ENCODE results near the gene ENO3. TPM values are rescaled to one million over a fixed set of nuclear protein-coding genes. Genes with fewer than 3 reads are reported as not detected.
A peak's percentile ranks its signal among the peaks of the same experiment; 100 is the strongest.

The ENO3 gene
- total RNA-seq, 4 donors from 2014 or later: 1,434 to 5,473 (median 3,204) TPM

DNA sequence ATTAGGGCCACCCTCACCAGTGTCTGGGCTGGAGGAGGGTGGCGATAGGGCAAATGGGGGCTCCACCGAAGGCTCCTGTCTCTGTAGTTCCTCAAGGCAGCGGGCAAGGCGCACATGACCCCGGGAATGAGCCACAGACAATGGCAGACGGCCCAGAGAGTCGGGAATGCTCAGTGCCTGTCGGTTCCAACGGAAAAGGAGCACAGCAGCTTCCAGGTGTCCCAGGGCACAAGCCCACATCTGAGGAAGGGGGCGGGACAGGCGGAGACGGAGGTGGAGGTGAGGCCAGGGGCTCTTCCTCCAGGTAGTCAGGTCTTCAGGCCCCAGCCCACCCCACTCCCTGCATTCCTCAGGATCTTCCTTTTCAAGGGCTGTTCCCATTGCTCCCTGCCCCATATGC is 21.8 kb downstream of the ENO3 start:
- Histone ChIP-seq H3K27me3 (no peaks in the 10 kb centered on the region), H3K4me3 (no peak overlapping the region), H3K9me3 (no peaks in the 10 kb centered on the region), H3K4me1 (peaks cover 41 to 55% of the 10 kb centered on the region in 2 donors), H3K36me3 (peaks cover 0 to 54% of the 10 kb centered on the region in 2 donors), H3K27ac (peak overlapping the region; percentile 88 to 95 (median 94))
- DNase-seq (peak in 1 of 2 donors; percentile 70), ATAC-seq (no peak)
- intact Hi-C loops (cut with DNase I; ENCODE audit: low total_unique reads) (no loop called here), in situ Hi-C loops (cut with MboI; ENCODE audit: low sequenced_read_pairs in 4 of 4) (no loop called here)
- TF ChIP-seq, protein P1, sequence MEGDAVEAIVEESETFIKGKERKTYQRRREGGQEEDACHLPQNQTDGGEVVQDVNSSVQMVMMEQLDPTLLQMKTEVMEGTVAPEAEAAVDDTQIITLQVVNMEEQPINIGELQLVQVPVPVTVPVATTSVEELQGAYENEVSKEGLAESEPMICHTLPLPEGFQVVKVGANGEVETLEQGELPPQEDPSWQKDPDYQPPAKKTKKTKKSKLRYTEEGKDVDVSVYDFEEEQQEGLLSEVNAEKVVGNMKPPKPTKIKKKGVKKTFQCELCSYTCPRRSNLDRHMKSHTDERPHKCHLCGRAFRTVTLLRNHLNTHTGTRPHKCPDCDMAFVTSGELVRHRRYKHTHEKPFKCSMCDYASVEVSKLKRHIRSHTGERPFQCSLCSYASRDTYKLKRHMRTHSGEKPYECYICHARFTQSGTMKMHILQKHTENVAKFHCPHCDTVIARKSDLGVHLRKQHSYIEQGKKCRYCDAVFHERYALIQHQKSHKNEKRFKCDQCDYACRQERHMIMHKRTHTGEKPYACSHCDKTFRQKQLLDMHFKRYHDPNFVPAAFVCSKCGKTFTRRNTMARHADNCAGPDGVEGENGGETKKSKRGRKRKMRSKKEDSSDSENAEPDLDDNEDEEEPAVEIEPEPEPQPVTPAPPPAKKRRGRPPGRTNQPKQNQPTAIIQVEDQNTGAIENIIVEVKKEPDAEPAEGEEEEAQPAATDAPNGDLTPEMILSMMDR (IDR thresholded peaks at IDR 0.05 in 4 of 5, conservative IDR thresholded peaks at IDR 0.05 in 1 of 5): no peak
- no peak for TF ChIP-seq POLR2A (IDR thresholded peaks at IDR 0.05)

DNA sequence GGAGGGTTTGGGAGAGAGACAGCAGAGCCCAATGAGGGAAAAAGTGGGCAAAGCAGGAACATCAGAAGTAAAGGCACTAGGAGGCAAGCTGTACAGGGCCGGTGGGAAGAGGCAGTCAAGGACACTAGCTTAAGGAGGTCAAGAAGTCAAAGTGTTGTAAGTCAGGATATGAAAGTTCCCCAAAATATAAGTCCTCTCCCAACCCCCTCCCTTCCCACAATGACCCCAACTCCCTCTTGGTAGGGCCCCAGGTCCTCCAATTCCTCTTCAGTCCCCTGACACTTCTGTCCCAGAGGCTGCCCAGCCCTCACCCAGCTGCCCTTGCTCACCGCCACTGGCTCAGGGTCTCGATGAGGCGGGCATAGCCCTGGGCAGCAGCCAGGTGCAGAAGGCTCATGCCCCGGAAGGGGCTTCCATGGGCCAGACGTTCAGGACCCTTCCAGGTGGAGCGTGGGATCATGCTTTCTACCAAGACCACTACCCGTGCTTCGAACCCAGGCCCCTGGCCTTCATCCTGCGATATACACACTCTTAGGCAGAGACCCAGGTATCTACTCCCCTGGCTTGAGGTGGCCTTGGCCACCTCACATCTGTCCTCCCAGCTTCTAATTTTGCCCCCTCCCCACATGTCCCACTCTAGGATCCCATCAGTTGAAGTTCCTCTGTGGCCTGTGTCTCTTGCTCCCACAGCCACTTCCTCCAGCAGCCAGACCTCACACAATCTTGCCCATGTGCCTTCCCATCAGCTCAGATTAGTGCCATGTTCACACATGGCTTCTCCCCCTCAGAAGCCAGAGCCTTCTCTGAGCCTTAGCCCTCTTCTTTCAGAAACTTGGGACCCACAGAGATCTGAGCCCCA is 22.6 kb downstream of the ENO3 start:
- Histone ChIP-seq H3K4me1 (peaks cover 34 to 49% of the 10 kb centered on the region in 2 donors), H3K27me3 (no peaks in the 10 kb centered on the region), H3K27ac (peak overlapping the region; percentile 88 to 95 (median 94)), H3K36me3 (peaks cover 0 to 62% of the 10 kb centered on the region in 2 donors), H3K9me3 (no peaks in the 10 kb centered on the region), H3K4me3 (peak overlapping the region in 2 of 4 donors; percentile 6 to 14)
- ATAC-seq: peak; percentile 1 to 15
- in situ Hi-C loops (cut with MboI; ENCODE audit: low sequenced_read_pairs in 4 of 4): no loop called here
- intact Hi-C loops (cut with DNase I; ENCODE audit: low total_unique reads): loop anchor here (1.0 kb wide), 1 partner anchor 28 kb away; no protein-coding TSS in a partner anchor
- DNase-seq: no peak
- TF ChIP-seq POLR2A (IDR thresholded peaks at IDR 0.05): no peak
- TF ChIP-seq, protein P1 (IDR thresholded peaks at IDR 0.05 in 4 of 5, conservative IDR thresholded peaks at IDR 0.05 in 1 of 5): no peak

DNA sequence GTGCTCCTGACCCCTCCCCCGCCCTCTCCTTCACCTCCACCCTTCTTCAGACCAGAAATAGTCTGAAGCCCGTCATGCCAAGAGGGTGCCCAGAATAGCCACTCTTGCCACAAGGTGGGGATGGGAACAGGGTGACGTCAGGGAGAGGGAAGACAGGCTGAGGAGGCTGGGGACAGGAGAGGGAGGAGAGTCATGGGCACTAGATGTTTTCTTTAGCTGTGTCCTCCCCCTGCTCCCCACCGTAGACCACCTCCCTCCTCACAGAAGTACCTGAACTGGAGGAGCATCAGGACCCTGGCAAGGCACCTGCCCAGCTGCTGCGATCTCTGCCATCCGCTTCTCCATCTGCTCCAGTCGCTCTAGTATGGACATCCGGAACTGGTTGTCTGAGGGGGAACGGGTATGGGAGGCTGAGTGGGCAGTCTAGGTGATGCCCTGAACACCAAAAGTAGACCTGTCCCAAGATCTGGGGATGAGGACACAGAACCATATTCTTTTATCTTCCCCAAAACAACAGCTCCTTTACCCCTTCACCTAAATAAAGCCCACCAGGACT is 23.3 kb downstream of the ENO3 start:
- Histone ChIP-seq H3K27me3 (no peaks in the 10 kb centered on the region), H3K4me3 (peak overlapping the region in 2 of 4 donors; percentile 11 to 14), H3K27ac (peak overlapping the region; percentile 88 to 95 (median 94)), H3K36me3 (peaks cover 0 to 68% of the 10 kb centered on the region in 2 donors), H3K9me3 (no peaks in the 10 kb centered on the region), H3K4me1 (peaks cover 27 to 42% of the 10 kb centered on the region in 2 donors)
- intact Hi-C loops (cut with DNase I; ENCODE audit: low total_unique reads) (loop anchor here (1.0 kb wide), 1 partner anchor 27 kb away; no protein-coding TSS in a partner anchor), in situ Hi-C loops (cut with MboI; ENCODE audit: low sequenced_read_pairs in 4 of 4) (no loop called here)
- ATAC-seq: peak; percentile 96
- TF ChIP-seq, protein P1 (IDR thresholded peaks at IDR 0.05 in 4 of 5, conservative IDR thresholded peaks at IDR 0.05 in 1 of 5): no peak
- peak; percentile 80 to 83 for TF ChIP-seq POLR2A (IDR thresholded peaks at IDR 0.05)
- DNase-seq: peak; percentile 81 to 94

DNA sequence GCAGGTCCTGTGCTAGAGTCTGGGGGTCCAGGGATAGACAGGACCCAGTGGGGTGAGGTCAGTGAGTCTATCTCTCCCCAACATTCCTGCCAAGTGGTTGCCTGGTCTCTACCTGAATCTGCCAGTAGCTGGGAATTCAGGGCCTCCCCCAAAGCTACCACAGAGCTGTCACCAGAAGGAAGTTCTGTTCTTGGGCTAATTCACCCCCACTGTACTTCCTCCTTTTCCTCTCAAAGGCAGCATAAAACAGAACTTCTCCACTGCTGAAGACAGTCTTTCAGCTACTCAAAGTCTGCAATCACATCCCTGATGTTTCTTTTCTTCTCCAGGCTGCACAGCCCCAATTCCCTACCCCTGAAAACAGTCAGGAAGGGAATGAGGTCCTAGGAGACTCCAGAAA is 27.8 kb downstream of the ENO3 start:
- no peak for ATAC-seq
- no peaks in the 10 kb centered on the region for H3K27me3 ChIP-seq
- in situ Hi-C loops (cut with MboI; ENCODE audit: low sequenced_read_pairs in 4 of 4): no loop called here

More for the DNA sequence above, 27.8 kb downstream of the ENO3 start:
- intact Hi-C loops (cut with DNase I; ENCODE audit: low total_unique reads): no loop called here
- Histone ChIP-seq H3K27ac (no peak overlapping the region), H3K36me3 (peaks cover 0 to 69% of the 10 kb centered on the region in 2 donors), H3K4me3 (no peak overlapping the region), H3K4me1 (peaks cover 15 to 20% of the 10 kb centered on the region in 2 donors), H3K9me3 (no peaks in the 10 kb centered on the region)
- no peak for DNase-seq
- TF ChIP-seq, protein P1 (IDR thresholded peaks at IDR 0.05 in 4 of 5, conservative IDR thresholded peaks at IDR 0.05 in 1 of 5): no peak
- TF ChIP-seq POLR2A (IDR thresholded peaks at IDR 0.05): no peak

Measured in gastrocnemius medialis (tissue), 4 donors.